Ascending aorta (tissue), 2 donors: ENCODE measurements around the gene HOTAIR. TPM values are rescaled to one million over a fixed set of nuclear protein-coding genes. Genes with fewer than 3 reads are reported as not detected.
A peak's percentile ranks its signal among the peaks of the same experiment; 100 is the strongest.

Experiments used
- DNase-seq, 2 donors: peaks; one replicate each; pipeline ENCODE4 v3.0.0-alpha.2; 2019; ENCODE audit warnings: low spot score in 2 of 2
- H3K27ac ChIP-seq, 2 donors: fragments of 200-600 bp; sonication (generic); one replicate each; pipeline ENCODE4 v1.5.1; 2016 to 2017; ENCODE audit warnings: mild to moderate bottlenecking in 1 of 2
- H3K27me3 ChIP-seq: fragments of 200-600 bp; sonication (generic); one replicate; pipeline ENCODE4 v1.5.1; 2017
- H3K36me3 ChIP-seq, 2 donors: fragments of 200-600 bp; sonication (generic); one replicate each; pipeline ENCODE4 v1.5.1; 2016
- H3K4me1 ChIP-seq, 2 donors: fragments of 200-600 bp; sonication (generic); one replicate each; pipeline ENCODE4 v1.5.1; 2016 to 2017; ENCODE audit warnings: mild to moderate bottlenecking in 1 of 2
- H3K4me3 ChIP-seq, 2 donors: fragments of 200-600 bp; sonication (generic); one replicate each; pipeline ENCODE4 v1.5.1; 2016 to 2017; ENCODE audit warnings: mild to moderate bottlenecking in 1 of 2
- H3K9me3 ChIP-seq, 2 donors: fragments of 200-600 bp; sonication (generic); one replicate each; pipeline ENCODE4 v1.5.1; 2016
- CTCF ChIP-seq, 3 experiments: fragments of 200-600 bp in 2 of 3; fragments of 450-650 bp in 1 of 3; sonication (generic) in 2 of 3; IDR thresholded peaks; one replicate each; pipeline ENCODE4 v1.5.1; 2016 to 2019; ENCODE audit warnings: antibody characterized with exemption in 3 of 3, mild to moderate bottlenecking in 1 of 3, moderate library complexity in 1 of 3
- intact Hi-C: fragments of 100-400 bp; cut with DNase I; formaldehyde crosslinking; loops from one replicate; pipeline ENCODE4 v1.15.1; 2023
- total RNA-seq: library from RNA; depleted of rRNA; stranded (reverse); fragments of >200 nt; gene quantifications from one replicate; pipeline ENCODE4 v1.1.0, GENCODE V29; 2016

The HOTAIR gene
- total RNA-seq, 1 donor from 2014 or later, result not detected

DNA sequence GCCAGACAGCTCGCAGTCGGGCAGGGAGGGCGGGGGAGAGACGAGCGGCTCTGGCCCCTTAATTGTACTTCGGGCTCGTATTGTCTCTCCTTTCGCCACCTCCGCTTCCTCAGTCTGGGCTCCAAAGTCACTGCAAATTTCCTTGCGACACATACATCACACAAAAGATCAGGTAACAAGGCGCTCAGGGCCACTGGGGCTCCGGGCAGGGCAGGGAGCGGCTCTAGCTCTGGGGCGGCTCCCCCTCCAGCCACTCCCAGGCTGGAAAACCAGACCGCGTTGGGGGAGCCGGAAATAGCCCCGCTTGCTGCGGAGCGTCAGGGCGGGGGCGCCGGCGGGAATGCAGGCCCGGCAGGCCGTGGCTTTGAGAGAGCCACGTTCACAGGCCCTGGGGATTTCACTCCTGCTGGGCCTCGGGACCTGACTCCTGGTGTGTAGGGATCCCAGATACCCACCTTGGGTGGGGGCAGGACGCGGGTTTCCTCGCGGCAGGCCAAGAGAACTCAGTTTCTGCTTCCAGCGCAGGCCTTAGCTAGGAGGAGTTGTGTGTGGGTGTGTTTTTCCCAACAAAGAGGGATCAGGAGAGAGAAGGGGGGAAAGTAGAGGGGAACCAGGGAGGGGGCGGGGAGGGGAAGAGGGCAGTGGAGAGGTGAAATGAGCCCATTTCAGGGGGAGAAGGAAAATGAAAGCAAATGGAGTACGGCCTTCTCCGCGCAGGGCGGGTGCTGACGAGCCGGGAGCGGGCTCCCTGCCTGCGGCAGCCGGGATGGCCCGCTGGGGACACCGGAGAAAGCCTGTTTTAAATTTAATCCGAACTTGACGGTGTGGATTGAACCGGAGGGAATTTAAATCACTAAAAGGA lies 20.9 kb upstream of the HOTAIR start:
- intact Hi-C loops, result no loop called here
- H3K27me3 ChIP-seq, result peaks cover 55% of the 10 kb centered on the region
- no peaks in the 10 kb centered on the region for H3K9me3 ChIP-seq
- peak overlapping the region in 1 of 2 donors; percentile 7 for H3K27ac ChIP-seq
- peak overlapping the region in 1 of 2 donors; percentile 50 for H3K4me3 ChIP-seq
- peaks cover 11 to 23% of the 10 kb centered on the region in 2 donors for H3K4me1 ChIP-seq
- no peak for DNase-seq
- no peaks in the 10 kb centered on the region for H3K36me3 ChIP-seq
- no peak for TF ChIP-seq CTCF (IDR thresholded peaks at IDR 0.05)

DNA sequence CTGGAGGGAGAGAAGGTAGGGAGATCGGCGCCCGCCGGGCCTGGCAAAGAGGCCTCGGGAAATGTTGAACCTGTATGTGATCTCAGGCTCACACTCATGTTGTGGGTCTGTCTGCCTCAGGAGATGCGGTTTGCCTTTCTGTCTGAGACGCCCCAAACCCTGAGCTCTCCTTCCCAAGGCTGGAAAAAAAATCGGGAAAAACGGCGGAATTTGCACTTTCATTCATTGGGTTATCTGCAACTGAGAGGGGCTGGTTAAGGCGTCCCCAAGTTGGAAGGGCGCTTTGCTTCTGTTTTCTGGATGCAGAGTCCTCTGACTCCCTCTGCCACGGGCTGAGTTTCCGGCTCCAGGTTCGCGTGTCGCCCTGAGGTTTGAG lies 20.2 kb upstream of the HOTAIR start:
- H3K36me3 ChIP-seq, result no peaks in the 10 kb centered on the region
- intact Hi-C loops, result no loop called here
- H3K27ac ChIP-seq, result no peak overlapping the region
- TF ChIP-seq CTCF (IDR thresholded peaks at IDR 0.05), result no peak
- no peaks in the 10 kb centered on the region for H3K9me3 ChIP-seq
- peaks cover 49% of the 10 kb centered on the region for H3K27me3 ChIP-seq
- H3K4me3 ChIP-seq, result peak overlapping the region in 1 of 2 donors; percentile 50
- DNase-seq, result no peak
- H3K4me1 ChIP-seq, result peaks cover 11 to 17% of the 10 kb centered on the region in 2 donors

GRCh38 chr12:53994264-53995001 lies 19.7 kb upstream of the HOTAIR start:
- Histone ChIP-seq H3K4me3 (peak overlapping the region; percentile 32 to 50), H3K27me3 (peaks cover 45% of the 10 kb centered on the region), H3K36me3 (no peaks in the 10 kb centered on the region), H3K4me1 (peaks cover 11 to 14% of the 10 kb centered on the region in 2 donors), H3K9me3 (no peaks in the 10 kb centered on the region), H3K27ac (no peak overlapping the region)
- TF ChIP-seq CTCF (IDR thresholded peaks at IDR 0.05), result no peak
- intact Hi-C loops, result no loop called here
- DNase-seq, result no peak

DNA sequence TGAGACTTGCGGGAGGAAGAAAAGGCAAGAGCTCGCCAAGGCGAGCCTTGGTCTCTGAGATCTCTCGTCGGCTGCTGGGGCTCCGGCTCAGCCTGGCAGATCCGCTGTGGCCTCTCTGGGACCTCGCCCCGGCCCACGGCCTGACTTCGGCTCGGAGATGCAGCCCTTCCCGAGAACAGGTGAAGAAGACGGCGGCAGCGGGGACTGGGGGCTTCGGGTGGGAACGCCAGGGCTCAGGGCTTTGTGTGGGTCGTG lies 19.2 kb upstream of the HOTAIR start:
- DNase-seq, result no peak
- Histone ChIP-seq H3K4me3 (no peak overlapping the region), H3K27ac (no peak overlapping the region), H3K4me1 (peaks cover 11 to 14% of the 10 kb centered on the region in 2 donors), H3K27me3 (peaks cover 48% of the 10 kb centered on the region), H3K36me3 (no peaks in the 10 kb centered on the region), H3K9me3 (no peaks in the 10 kb centered on the region)
- intact Hi-C loops, result no loop called here
- no peak for TF ChIP-seq CTCF (IDR thresholded peaks at IDR 0.05)

GRCh38 chr12:53993162-53994008 lies 18.6 kb upstream of the HOTAIR start:
- DNase-seq, result no peak
- Histone ChIP-seq H3K4me3 (no peak overlapping the region), H3K36me3 (no peaks in the 10 kb centered on the region), H3K27ac (no peak overlapping the region), H3K27me3 (peaks cover 51% of the 10 kb centered on the region), H3K9me3 (no peaks in the 10 kb centered on the region), H3K4me1 (peaks cover 11 to 14% of the 10 kb centered on the region in 2 donors)
- intact Hi-C loops, result no loop called here
- no peak for TF ChIP-seq CTCF (IDR thresholded peaks at IDR 0.05)
